Measurements from ENCODE around the gene BRPF1.

DNA sequence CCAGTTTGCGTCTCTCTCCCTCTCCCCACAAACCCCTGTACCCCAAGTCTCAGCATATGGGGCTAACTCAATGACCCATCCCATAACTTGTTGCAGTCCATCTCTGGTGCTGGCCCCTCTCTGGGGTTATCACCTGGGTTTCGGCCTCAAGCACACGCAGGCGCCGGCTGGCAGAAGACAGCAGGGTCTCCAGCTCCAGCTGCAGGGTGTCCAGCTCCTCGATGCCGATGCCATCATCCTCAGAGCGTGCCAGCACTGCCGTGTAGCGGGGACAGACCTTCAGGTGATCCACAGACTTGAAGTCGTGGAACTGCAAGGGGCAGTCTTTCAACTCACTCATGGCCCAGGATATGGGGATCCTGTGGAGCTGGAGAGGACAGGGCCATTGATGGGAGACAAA lies 59.6 kb downstream of the BRPF1 start:
- TF ChIP-seq, protein P1, sequence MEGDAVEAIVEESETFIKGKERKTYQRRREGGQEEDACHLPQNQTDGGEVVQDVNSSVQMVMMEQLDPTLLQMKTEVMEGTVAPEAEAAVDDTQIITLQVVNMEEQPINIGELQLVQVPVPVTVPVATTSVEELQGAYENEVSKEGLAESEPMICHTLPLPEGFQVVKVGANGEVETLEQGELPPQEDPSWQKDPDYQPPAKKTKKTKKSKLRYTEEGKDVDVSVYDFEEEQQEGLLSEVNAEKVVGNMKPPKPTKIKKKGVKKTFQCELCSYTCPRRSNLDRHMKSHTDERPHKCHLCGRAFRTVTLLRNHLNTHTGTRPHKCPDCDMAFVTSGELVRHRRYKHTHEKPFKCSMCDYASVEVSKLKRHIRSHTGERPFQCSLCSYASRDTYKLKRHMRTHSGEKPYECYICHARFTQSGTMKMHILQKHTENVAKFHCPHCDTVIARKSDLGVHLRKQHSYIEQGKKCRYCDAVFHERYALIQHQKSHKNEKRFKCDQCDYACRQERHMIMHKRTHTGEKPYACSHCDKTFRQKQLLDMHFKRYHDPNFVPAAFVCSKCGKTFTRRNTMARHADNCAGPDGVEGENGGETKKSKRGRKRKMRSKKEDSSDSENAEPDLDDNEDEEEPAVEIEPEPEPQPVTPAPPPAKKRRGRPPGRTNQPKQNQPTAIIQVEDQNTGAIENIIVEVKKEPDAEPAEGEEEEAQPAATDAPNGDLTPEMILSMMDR (IDR thresholded peaks at IDR 0.05; ENCODE audit: insufficient read depth, low read length, poor library complexity, severe bottlenecking), result no peak
- TF ChIP-seq EZH2phosphoT487 (conservative IDR thresholded peaks at IDR 0.05; ENCODE audit: low read length), result no peak
